GM23338 (cell line): ENCODE measurements around the gene TLDC2. TPM values are rescaled to one million over a fixed set of nuclear protein-coding genes. Genes with fewer than 3 reads are reported as not detected.

Experiments
- ATAC-seq: fragments of 200-7000 bp; cut with Tn5 transposase; 3 replicates; pipeline ENCODE4 v1.9.1; 2020
- DNase-seq: peaks from one replicate; pipeline ENCODE4 v3.0.0-alpha.2; 2015; ENCODE audit warnings: low spot score
- H2AFZ ChIP-seq: fragments of 200-600 bp; sonication (generic); 2 replicates; pipeline ENCODE4 v1.8.0; 2016; ENCODE audit warnings: antibody characterized with exemption, mild to moderate bottlenecking, moderate library complexity
- H3F3A ChIP-seq: fragments of 200-600 bp; sonication (generic); replicated peaks from 2 replicates; pipeline ENCODE4 v1.8.0; 2017; ENCODE audit warnings: antibody characterized with exemption, mixed run types, low read depth
- H3K27ac ChIP-seq: fragments of 200-600 bp; sonication (generic); 2 replicates; pipeline ENCODE4 v1.6.1; 2016; ENCODE audit warnings: low read depth
- H3K27me3 ChIP-seq: fragments of 200-600 bp; sonication (generic); 2 replicates; pipeline ENCODE4 v1.8.0; 2016; ENCODE audit warnings: mild to moderate bottlenecking, mixed run types, moderate library complexity; ENCODE audit not compliant: insufficient read depth
- H3K36me3 ChIP-seq: fragments of 200-600 bp; sonication (generic); 2 replicates; pipeline ENCODE4 v1.8.0; 2016; ENCODE audit warnings: mild to moderate bottlenecking; ENCODE audit not compliant: insufficient read depth
- H3K4me1 ChIP-seq: fragments of 200-600 bp; sonication (generic); 2 replicates; pipeline ENCODE4 v1.8.0; 2016; ENCODE audit warnings: mild to moderate bottlenecking, moderate library complexity; ENCODE audit not compliant: insufficient read depth
- H3K4me2 ChIP-seq: fragments of 200-600 bp; sonication (generic); 2 replicates; pipeline ENCODE4 v1.7.1; 2017; ENCODE audit warnings: mixed run types
- H3K4me3 ChIP-seq: fragments of 200-600 bp; sonication (generic); 2 replicates; pipeline ENCODE4 v1.6.1; 2016; ENCODE audit warnings: mixed run types
- H3K79me2 ChIP-seq: fragments of 200-600 bp; sonication (generic); replicated peaks from 2 replicates; pipeline ENCODE4 v1.8.0; 2017; ENCODE audit warnings: mild to moderate bottlenecking; ENCODE audit not compliant: insufficient read depth
- H3K9me2 ChIP-seq: fragments of 200-600 bp; sonication (generic); 2 replicates; pipeline ENCODE4 v1.8.0; 2017; ENCODE audit not compliant: insufficient read depth
- H4K20me1 ChIP-seq: fragments of 200-600 bp; sonication (generic); replicated peaks from 2 replicates; pipeline ENCODE4 v1.8.0; 2017; ENCODE audit warnings: mild to moderate bottlenecking; ENCODE audit not compliant: insufficient read depth
- H3K27ac Mint-ChIP-seq: 2 replicates; pipeline ENCODE4 v1.8.0; 2020; ENCODE audit warnings: inconsistent platforms, mild to moderate bottlenecking, moderate library complexity, mixed read lengths
- H3K27me3 Mint-ChIP-seq: 3 replicates; pipeline ENCODE4 v1.8.0; 2022; ENCODE audit warnings: low read depth, mild to moderate bottlenecking, moderate library complexity, mixed read lengths, inconsistent platforms; ENCODE audit not compliant: insufficient read depth, poor library complexity
- H3K36me3 Mint-ChIP-seq: 3 replicates; pipeline ENCODE4 v1.8.0; 2021; ENCODE audit warnings: low read depth, mild to moderate bottlenecking, inconsistent platforms, moderate library complexity, mixed read lengths
- H3K4me1 Mint-ChIP-seq: 3 replicates; pipeline ENCODE4 v1.8.0; 2020; ENCODE audit warnings: mild to moderate bottlenecking, inconsistent platforms, mixed read lengths
- H3K4me3 Mint-ChIP-seq: 3 replicates; pipeline ENCODE4 v1.8.0; 2021; ENCODE audit warnings: moderate library complexity, mild to moderate bottlenecking, inconsistent platforms, mixed read lengths
- H3K9me3 Mint-ChIP-seq: 3 replicates; pipeline ENCODE4 v1.8.0; 2020; ENCODE audit warnings: moderate library complexity, mild to moderate bottlenecking, inconsistent platforms, mixed read lengths
- CREB1 ChIP-seq: fragments of 250-450 bp; sonication (Bioruptor Pico); IDR thresholded peaks from 2 replicates; pipeline ENCODE4 v1.5.0; 2020; ENCODE audit warnings: low read depth, mild to moderate bottlenecking, moderate library complexity
- CTCF ChIP-seq, 2 experiments: fragments of 200-600 bp in 1 of 2; sonication (generic) in 1 of 2; conservative IDR thresholded peaks; 2 replicates each; pipeline versions ENCODE4 v1.5.1 to v1.6.1; 2016 to 2017; ENCODE audit warnings: antibody characterized with exemption in 2 of 2, low read depth in 2 of 2, mild to moderate bottlenecking in 2 of 2, moderate library complexity in 1 of 2
- ETS1 ChIP-seq: IDR thresholded peaks from 2 replicates; pipeline ENCODE4 v1.6.1; 2016; ENCODE audit warnings: antibody characterized with exemption
- EZH2 ChIP-seq: fragments of 200-600 bp; sonication (generic); IDR thresholded peaks from one replicate; pipeline ENCODE4 v1.8.0; 2017; ENCODE audit warnings: antibody characterized with exemption, mild to moderate bottlenecking, low read depth; ENCODE audit not compliant: unreplicated experiment
- EZH2phosphoT487 ChIP-seq: fragments of 200-600 bp; sonication (generic); IDR thresholded peaks from one replicate; pipeline ENCODE4 v1.8.1; 2018; ENCODE audit warnings: antibody characterized with exemption; ENCODE audit not compliant: unreplicated experiment
- JUNB ChIP-seq: IDR thresholded peaks from one replicate; pipeline ENCODE4 v1.6.1; 2016; ENCODE audit warnings: antibody characterized with exemption; ENCODE audit not compliant: unreplicated experiment
- NANOG ChIP-seq: IDR thresholded peaks from 2 replicates; pipeline ENCODE4 v1.6.1; 2016; ENCODE audit warnings: antibody characterized with exemption, borderline replicate concordance
- POLR2AphosphoS5 ChIP-seq: IDR thresholded peaks from 2 replicates; pipeline ENCODE4 v1.6.1; 2016; ENCODE audit warnings: antibody characterized with exemption, low read depth
- REST ChIP-seq: IDR thresholded peaks from one replicate; pipeline ENCODE4 v1.6.1; 2018; ENCODE audit warnings: antibody characterized with exemption; ENCODE audit not compliant: unreplicated experiment
- STAT1 ChIP-seq: IDR thresholded peaks from one replicate; pipeline ENCODE4 v1.6.1; 2016; ENCODE audit warnings: antibody characterized with exemption; ENCODE audit not compliant: unreplicated experiment
- ZNF114 ChIP-seq: fragments of 250-450 bp; sonication (Bioruptor Pico); IDR thresholded peaks from 2 replicates; pipeline ENCODE4 v1.5.0; 2020; ENCODE audit warnings: mild to moderate bottlenecking, moderate library complexity
- ZNF462 ChIP-seq: fragments of 250-450 bp; sonication (Bioruptor Pico); IDR thresholded peaks from 2 replicates; pipeline ENCODE4 v1.5.0; 2020; ENCODE audit warnings: mild to moderate bottlenecking, moderate library complexity
- polyA plus RNA-seq: library from polyadenylated mRNA; unstranded; fragments of >200 nt; fragmentation: Nextera tagmentation; extraction: Ambion mirVana; gene quantifications from 2 replicates; pipeline ENCODE4 v1.2.1, GENCODE V29; 2016
- total RNA-seq: library from RNA; depleted of rRNA; stranded (reverse); fragments of >200 nt; shearing (Covaris generic); gene quantifications from 2 replicates; pipeline ENCODE4 v1.2.3, GENCODE V29; 2014

Gene TLDC2
- total and polyA plus RNA-seq, 2 experiments from 2014 or later = 0.16 to 0.38 TPM

GRCh38 chr20:36832791-36833190 lies 43.1 kb upstream of the TLDC2 start:
- no peak overlapping the region for H3K4me3 ChIP-seq
- H3K27ac ChIP-seq = no peak overlapping the region
- H3K79me2 ChIP-seq = no peaks in the 10 kb centered on the region
- no peak for ATAC-seq
- no peaks in the 10 kb centered on the region for H3K27me3 ChIP-seq
- no peaks in the 10 kb centered on the region for H4K20me1 ChIP-seq
- H3K4me1 ChIP-seq = peaks cover 9% of the 10 kb centered on the region
- no peaks in the 10 kb centered on the region; the same call in 1 of the 2 replicates for H3F3A ChIP-seq
- Mint-ChIP-seq H3K36me3 (peaks cover 14% of the 10 kb centered on the region), H3K27me3 (peaks cover 6% of the 10 kb centered on the region), H3K4me1 (peaks cover 5% of the 10 kb centered on the region; the same call in 2 of the 3 replicates), H3K27ac (no peak overlapping the region; the same call in 1 of the 2 replicates), H3K9me3 (no peaks in the 10 kb centered on the region), H3K4me3 (no peak overlapping the region)
- no peak for TF ChIP-seq NANOG
- TF ChIP-seq ZNF462 (CRISPR knock-in tag) = no peak
- TF ChIP-seq CREB1 = no peak
- TF ChIP-seq EZH2phosphoT487 = no peak
- TF ChIP-seq ZNF114 (CRISPR knock-in tag) = no peak
- TF ChIP-seq POLR2AphosphoS5 = no peak
- TF ChIP-seq ETS1 = no peak
- TF ChIP-seq EZH2 = no peak
- no peak for TF ChIP-seq STAT1
- TF ChIP-seq CTCF (conservative IDR thresholded peaks at IDR 0.05; ENCODE audit: low read depth in 2 of 2) = no peak
- TF ChIP-seq JUNB = no peak
- no peak for TF ChIP-seq REST
- H3K9me2 ChIP-seq = no peaks in the 10 kb centered on the region
- no peaks in the 10 kb centered on the region; the same call in 1 of the 2 replicates for H3K36me3 ChIP-seq
- H3K4me2 ChIP-seq = no peak overlapping the region
- DNase-seq = no peak
- H2AFZ ChIP-seq = no peak overlapping the region
